Measurements from ENCODE around the gene FAM162A. TPM values are rescaled to one million over a fixed set of nuclear protein-coding genes. Genes with fewer than 3 reads are reported as not detected.

Gene FAM162A
- total RNA-seq, 1 donor from 2014 or later = 14.3 TPM

DNA sequence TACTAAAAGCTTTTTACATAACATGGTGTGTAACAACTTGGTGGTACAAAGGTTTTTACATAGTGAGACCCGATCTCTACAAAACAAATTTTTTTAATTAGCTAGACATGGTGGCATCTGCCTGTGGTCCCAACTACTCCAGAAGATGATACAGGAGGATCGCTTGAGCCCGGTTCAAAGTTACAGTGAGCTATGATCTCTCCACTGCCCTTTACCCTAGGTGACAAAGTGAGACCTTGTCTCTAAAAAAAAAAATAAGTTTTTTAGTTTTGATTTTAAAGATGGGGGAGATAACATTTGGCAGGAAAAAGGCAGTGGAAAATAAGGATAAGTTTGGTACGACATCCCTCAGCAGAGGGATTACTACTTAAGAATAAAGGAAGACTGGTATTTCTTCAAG, 5.9 kb downstream of the FAM162A start:
- TF ChIP-seq, protein P1, sequence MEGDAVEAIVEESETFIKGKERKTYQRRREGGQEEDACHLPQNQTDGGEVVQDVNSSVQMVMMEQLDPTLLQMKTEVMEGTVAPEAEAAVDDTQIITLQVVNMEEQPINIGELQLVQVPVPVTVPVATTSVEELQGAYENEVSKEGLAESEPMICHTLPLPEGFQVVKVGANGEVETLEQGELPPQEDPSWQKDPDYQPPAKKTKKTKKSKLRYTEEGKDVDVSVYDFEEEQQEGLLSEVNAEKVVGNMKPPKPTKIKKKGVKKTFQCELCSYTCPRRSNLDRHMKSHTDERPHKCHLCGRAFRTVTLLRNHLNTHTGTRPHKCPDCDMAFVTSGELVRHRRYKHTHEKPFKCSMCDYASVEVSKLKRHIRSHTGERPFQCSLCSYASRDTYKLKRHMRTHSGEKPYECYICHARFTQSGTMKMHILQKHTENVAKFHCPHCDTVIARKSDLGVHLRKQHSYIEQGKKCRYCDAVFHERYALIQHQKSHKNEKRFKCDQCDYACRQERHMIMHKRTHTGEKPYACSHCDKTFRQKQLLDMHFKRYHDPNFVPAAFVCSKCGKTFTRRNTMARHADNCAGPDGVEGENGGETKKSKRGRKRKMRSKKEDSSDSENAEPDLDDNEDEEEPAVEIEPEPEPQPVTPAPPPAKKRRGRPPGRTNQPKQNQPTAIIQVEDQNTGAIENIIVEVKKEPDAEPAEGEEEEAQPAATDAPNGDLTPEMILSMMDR (IDR thresholded peaks at IDR 0.05; ENCODE audit: insufficient read depth, low read length, poor library complexity, severe bottlenecking) = no peak
- Histone ChIP-seq H3K27me3 (ENCODE audit: control insufficient read depth, insufficient read depth, low read length) (no peaks in the 10 kb centered on the region), H3K36me3 (ENCODE audit: control insufficient read depth, insufficient read depth, low read length) (no peaks in the 10 kb centered on the region)

DNA sequence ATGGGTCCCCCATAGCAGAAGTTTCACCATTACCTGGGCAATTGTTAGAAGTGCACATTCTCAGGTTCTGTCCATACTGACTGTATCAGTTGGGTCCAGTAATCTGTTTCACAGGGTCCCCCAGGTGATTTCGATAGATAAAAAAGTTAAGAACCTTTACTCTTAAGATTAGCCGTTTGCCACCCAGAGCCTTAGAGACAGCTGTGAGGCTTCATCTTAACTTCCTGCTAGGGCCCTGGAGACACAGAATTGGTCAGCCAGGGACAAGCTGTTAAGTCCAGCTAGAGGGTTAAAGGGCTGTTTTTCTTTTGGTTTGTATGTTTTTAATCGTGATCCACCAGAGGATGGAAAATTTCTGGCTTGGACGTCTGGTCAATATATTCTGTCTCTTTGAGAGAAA, 6.7 kb downstream of the FAM162A start:
- Histone ChIP-seq H3K4me3 (ENCODE audit: low read depth, low read length) (no peak overlapping the region), H3K27me3 (ENCODE audit: control insufficient read depth, insufficient read depth, low read length) (no peaks in the 10 kb centered on the region), H3K36me3 (ENCODE audit: control insufficient read depth, insufficient read depth, low read length) (no peaks in the 10 kb centered on the region)
- DNase-seq (ENCODE audit: low read depth) = no peak
- TF ChIP-seq, protein P1 (IDR thresholded peaks at IDR 0.05; ENCODE audit: insufficient read depth, low read length, poor library complexity, severe bottlenecking) = no peak

More for the DNA sequence above, 5.9 kb downstream of the FAM162A start:
- DNase-seq (ENCODE audit: low read depth) = no peak
- no peak overlapping the region for H3K4me3 ChIP-seq (ENCODE audit: low read depth, low read length)

DNA sequence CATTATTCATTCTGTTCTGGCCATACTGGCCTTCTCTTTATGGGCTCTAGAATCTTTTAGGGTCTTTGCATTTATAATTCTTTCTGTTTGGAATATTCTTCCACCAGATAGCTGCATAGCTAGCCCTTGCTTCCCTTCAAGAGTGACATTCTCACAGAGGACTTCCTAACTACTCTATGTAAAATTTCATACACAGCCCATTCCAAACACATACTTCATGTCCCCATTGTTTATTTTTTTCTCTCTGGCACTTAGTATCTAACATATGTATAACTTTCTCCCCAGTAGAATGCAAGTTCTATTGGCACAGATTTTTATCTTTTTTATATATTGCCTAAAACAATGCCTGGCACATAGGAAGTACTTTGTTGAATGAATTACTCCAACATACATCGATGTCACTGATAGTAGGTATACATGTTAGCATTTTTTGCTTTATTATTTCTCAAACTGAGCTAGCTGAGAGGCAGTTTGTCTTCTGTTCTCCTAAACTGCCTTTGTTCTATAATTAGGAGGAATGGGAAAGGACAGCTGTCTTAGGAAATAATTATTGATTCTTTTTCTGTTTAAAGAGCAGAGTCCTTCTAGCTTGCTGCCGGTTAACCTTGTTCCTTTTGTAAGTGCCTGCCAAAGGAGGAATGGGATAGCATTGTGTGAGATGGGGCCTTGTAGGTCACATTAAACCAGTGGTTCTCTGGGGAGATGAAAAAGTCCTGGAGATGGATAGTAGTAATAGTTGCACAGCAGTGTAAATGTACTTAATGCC, 7.9 kb downstream of the FAM162A start:
- DNase-seq (ENCODE audit: low read depth) = no peak
- TF ChIP-seq, protein P1 (IDR thresholded peaks at IDR 0.05; ENCODE audit: insufficient read depth, low read length, poor library complexity, severe bottlenecking) = no peak
- Histone ChIP-seq H3K36me3 (ENCODE audit: control insufficient read depth, insufficient read depth, low read length) (no peaks in the 10 kb centered on the region), H3K27me3 (ENCODE audit: control insufficient read depth, insufficient read depth, low read length) (no peaks in the 10 kb centered on the region), H3K4me3 (ENCODE audit: low read depth, low read length) (no peak overlapping the region)

DNA sequence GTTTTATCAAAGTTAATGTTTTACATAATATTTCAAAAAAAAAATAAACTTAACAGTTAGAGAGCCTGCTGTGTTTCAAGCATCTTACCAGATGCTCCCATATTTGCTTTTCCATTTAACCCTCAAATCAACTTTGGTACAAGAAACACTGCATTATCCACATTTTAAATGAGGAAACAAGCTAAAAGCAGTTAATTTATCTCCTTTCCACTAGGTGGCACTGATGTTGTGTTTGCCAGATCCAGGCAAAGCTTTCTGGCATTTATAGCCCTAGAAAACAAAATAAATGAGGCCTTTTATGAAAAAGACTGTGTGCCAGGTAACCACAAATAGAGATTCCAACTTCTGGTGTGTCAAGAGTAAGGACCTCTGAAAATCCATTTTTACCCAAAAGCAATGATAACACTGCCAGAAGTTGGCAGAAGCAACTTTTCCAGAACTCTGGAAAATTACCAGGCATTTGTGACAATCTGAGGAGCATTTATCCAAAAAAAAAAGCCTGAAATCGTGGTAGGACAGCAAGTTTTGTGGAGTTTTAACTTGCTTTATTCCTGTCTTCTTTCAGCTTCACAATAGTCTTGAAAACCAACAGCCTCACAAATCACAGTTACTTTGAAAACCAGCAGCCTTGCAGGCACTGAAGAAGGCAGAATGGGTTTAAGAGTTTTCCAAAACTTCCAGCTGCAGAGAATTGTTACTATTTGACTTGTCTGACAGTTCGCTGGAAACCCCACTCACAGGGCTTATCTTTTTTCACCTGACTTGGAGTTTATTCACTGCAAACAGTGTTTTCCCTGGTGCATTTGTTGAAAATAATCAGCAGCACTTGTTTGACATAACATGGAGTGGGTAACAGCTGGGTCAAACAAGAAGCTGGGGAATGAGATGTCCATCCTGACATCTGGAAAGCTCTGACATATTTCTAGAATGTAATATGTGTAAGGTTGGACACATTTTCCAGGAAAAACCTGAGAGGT, 9.2 kb downstream of the FAM162A start:
- peak; percentile 49 for DNase-seq (ENCODE audit: low read depth)
- H3K27me3 ChIP-seq (ENCODE audit: control insufficient read depth, insufficient read depth, low read length) = no peaks in the 10 kb centered on the region
- no peaks in the 10 kb centered on the region for H3K36me3 ChIP-seq (ENCODE audit: control insufficient read depth, insufficient read depth, low read length)
- no peak overlapping the region for H3K4me3 ChIP-seq (ENCODE audit: low read depth, low read length)
- TF ChIP-seq, protein P1 (IDR thresholded peaks at IDR 0.05; ENCODE audit: insufficient read depth, low read length, poor library complexity, severe bottlenecking) = peak; percentile 68

DNA sequence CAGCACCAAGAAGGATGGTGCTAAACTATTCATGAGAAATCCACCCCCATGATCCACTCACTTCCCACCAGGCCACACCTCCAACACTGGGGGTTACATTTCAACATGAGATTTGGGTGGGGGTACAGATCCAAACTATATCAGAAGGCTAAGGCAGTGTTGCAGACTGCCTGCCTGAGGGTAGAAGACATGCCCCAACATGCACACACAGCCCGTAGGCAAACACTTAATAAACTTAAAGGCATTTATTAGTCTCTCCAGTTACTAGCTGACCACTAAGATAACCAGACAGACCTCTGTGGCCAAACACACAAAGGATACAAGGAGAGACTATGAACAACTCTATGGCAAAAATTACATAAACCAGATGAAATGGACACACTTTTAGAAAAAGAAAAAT, 10.2 kb downstream of the FAM162A start:
- TF ChIP-seq, protein P1 (IDR thresholded peaks at IDR 0.05; ENCODE audit: insufficient read depth, low read length, poor library complexity, severe bottlenecking) = no peak
- DNase-seq (ENCODE audit: low read depth) = no peak

More for the DNA sequence above, 10.2 kb downstream of the FAM162A start:
- Histone ChIP-seq H3K4me3 (ENCODE audit: low read depth, low read length) (no peak overlapping the region), H3K36me3 (ENCODE audit: control insufficient read depth, insufficient read depth, low read length) (no peaks in the 10 kb centered on the region), H3K27me3 (ENCODE audit: control insufficient read depth, insufficient read depth, low read length) (no peaks in the 10 kb centered on the region)
